ENCODE measurements around the gene NKD1. TPM values are rescaled to one million over a fixed set of nuclear protein-coding genes. Genes with fewer than 3 reads are reported as not detected.

NKD1 gene
- total RNA-seq, 1 donor: not detected

DNA sequence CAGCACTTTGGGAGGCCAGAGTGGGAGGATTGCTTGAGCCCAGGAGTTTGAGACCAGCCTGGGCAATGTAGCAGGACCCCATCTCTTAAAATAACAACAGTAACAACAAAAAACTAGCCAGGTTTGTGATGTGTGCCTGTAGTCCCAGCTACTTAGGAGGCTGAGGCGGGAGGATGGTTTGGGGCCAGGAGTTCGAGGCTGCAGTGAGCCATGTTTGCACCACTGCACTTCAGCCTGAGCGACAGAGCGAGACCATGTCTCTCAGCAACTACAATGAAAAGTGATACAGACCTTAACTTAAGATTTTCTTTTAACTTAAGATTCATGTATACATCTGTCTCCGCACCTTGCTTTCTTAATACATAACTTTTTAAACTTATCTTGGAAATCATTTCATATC lies 17.2 kb downstream of the NKD1 start:
- no peak for DNase-seq (ENCODE audit: low read depth)
- TF ChIP-seq, protein P1, sequence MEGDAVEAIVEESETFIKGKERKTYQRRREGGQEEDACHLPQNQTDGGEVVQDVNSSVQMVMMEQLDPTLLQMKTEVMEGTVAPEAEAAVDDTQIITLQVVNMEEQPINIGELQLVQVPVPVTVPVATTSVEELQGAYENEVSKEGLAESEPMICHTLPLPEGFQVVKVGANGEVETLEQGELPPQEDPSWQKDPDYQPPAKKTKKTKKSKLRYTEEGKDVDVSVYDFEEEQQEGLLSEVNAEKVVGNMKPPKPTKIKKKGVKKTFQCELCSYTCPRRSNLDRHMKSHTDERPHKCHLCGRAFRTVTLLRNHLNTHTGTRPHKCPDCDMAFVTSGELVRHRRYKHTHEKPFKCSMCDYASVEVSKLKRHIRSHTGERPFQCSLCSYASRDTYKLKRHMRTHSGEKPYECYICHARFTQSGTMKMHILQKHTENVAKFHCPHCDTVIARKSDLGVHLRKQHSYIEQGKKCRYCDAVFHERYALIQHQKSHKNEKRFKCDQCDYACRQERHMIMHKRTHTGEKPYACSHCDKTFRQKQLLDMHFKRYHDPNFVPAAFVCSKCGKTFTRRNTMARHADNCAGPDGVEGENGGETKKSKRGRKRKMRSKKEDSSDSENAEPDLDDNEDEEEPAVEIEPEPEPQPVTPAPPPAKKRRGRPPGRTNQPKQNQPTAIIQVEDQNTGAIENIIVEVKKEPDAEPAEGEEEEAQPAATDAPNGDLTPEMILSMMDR (IDR thresholded peaks at IDR 0.05; ENCODE audit: insufficient read depth, low read depth, low read length): no peak
- no peak overlapping the region for H3K4me3 ChIP-seq (ENCODE audit: low read depth, low read length)

DNA sequence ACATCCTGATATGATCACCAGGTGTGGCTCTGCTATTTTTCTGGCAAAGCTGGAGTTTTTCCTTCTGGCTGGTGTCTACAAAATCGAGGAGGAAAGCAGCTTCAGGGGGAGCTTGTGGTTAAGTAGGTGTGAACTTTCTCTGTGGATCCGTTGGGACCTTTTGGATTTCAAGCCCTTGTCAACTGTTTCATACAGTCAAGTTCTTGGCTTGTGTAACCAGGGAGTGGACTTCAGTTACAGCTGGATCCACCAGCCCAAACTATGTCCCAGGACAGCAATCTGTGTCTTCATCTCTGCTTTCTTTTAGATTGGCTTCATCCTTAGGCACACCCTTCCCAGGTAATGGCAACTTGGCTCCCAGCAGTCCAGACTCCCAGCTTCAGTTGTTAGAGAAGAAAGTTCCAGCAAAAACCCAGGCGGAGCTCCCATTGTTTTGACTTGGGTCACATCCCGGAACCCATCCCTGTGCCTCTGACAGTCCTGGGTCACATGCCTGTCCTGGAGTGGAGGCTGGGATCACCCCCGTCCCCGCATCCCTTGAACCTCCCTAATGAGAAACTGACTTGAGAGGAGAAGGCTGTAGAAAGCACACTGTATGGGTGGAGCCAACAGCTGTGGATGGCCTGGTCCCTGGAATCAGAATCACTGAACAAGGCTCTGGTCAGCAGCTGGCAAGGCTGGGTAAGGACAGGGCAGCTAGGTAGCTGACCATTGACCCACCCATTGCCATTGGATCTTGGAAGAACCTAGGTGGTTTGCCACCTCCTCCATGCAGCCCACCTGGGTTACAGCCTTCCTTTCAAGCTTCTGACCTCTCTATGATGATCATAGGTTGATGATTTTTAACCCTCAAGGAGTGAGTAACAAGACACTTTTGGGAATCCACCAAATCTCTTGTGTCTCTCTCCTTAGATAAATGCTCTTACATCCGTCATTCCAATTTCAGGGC lies 18.1 kb downstream of the NKD1 start:
- DNase-seq (ENCODE audit: low read depth): no peak
- TF ChIP-seq, protein P1 (IDR thresholded peaks at IDR 0.05; ENCODE audit: insufficient read depth, low read depth, low read length): no peak
- no peak overlapping the region for H3K4me3 ChIP-seq (ENCODE audit: low read depth, low read length)

DNA sequence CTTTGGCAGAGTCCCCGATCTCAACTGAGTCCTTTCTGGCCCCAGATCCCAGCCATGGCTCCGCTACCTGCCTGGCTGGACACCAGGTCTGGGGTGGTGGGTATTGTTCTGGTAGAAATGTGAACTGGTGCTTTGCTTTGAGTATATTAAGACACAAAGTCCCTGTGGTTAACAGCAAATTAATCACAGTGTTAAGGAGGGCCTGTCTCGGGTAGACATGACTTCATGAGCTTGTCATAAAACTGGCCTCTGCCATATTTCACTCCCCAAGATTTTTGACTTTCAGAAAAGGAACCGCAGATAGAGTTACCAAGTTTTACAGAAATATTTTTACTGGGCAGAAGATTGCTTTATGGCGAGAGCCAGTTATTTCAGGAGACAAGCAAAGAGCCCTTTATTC lies 19.5 kb downstream of the NKD1 start:
- TF ChIP-seq, protein P1 (IDR thresholded peaks at IDR 0.05; ENCODE audit: insufficient read depth, low read depth, low read length): no peak

DNA sequence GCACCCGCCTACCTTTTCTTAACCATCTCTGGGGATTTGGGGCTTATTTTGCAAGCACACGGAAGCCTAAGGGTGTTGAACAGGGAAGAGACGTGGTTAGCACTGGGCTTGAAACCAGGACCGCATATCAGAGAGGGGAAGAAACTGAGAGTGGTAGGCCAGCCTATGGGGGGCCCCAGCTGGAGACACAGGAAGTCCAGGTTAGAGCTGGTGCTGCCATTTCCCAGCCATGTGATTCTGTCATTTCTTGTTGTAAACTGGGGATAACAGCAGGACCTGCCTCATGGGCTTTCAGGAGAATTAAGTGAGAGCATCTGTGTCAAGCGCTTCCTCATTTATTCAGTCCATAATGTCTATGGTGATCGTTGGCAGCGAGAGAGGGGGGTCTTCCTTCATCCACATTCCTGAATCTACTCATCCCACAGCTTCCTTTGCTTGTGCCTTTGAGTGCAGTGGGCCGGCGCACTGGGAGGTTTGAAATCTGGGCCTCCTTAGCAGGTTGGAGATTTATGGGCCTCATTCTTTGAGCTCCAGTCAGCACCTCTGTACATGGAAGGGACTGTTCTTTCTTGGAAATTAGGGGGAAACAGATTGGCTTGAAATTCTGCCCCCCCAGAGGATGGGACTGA lies 20.1 kb downstream of the NKD1 start:
- no peak for DNase-seq (ENCODE audit: low read depth)
- H3K4me3 ChIP-seq (ENCODE audit: low read depth, low read length): no peak overlapping the region
- TF ChIP-seq, protein P1 (IDR thresholded peaks at IDR 0.05; ENCODE audit: insufficient read depth, low read depth, low read length): no peak

More for the DNA sequence above, 19.5 kb downstream of the NKD1 start:
- no peak for DNase-seq (ENCODE audit: low read depth)
- no peak overlapping the region for H3K4me3 ChIP-seq (ENCODE audit: low read depth, low read length)

DNA sequence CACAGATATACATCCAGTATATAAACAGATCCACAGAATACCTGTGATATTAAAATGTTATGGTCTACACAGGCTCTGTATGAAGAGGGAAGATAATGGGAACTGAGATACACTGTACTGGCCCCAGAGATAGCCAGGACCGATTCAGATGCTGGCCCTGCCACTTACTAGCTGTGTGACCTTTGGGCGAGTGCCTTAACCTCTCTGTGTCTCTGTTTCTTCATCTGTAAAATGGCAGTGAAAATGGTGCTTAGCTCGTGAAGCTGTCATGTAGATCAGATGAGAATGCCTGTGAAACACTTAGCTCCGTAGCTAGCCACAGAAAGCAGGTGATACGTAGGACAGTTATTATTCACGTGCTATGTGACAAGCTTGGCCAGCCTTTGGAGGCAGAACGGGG lies 22.2 kb downstream of the NKD1 start:
- TF ChIP-seq, protein P1 (IDR thresholded peaks at IDR 0.05; ENCODE audit: insufficient read depth, low read depth, low read length): no peak
- no peak overlapping the region for H3K4me3 ChIP-seq (ENCODE audit: low read depth, low read length)
- DNase-seq (ENCODE audit: low read depth): no peak

DNA sequence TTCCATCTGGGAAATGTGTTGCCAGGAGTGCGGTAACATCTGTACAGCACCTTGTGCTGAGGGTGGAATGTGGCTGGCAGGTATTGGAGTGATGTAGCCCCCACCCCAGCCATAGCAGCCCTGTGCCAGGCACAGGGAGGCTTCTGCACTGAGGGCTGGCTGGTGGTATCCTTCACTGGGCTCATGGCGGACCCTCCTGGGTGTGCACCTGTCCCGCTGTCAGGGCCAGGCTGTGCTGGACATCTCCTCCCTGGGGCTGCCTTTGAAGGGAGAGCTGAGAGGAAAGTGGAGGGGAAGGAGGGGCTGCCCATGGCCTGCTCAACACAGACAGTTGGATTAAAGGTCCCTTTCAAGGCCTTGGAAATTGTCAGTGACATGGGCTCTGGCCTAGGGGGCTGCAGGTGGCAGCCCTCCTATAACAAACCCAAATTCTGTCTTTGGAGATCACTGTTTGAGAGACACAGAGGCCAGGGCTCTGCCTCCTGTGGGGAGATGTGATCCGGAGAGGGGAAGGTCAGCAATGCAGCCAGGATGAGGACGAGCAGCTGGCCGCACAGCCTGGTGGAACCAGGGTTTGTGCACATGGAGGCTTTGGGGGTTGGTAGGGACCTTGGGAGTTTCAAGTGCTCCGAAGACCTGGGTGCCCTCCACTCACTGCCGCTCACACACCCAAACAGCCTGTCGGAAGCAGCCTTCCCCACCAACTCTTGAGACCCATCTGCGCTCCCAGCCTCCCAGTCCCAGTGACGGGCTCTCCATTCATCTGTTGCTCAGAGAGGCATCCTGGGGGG lies 22.8 kb downstream of the NKD1 start:
- DNase-seq (ENCODE audit: low read depth): no peak
- TF ChIP-seq, protein P1 (IDR thresholded peaks at IDR 0.05; ENCODE audit: insufficient read depth, low read depth, low read length): no peak

More for the DNA sequence above, 22.8 kb downstream of the NKD1 start:
- no peak overlapping the region for H3K4me3 ChIP-seq (ENCODE audit: low read depth, low read length)

Data from fibroblast of villous mesenchyme (primary cell).